Endothelial cell of hepatic sinusoid (primary cell): Measurements from ENCODE around the gene CAVIN3.

Experiments
- in situ Hi-C: cut with HindIII; loops from 2 replicates; pipeline ENCODE4 v1.10.0; 2017; ENCODE audit warnings: low sequenced_read_pairs

The CAVIN3 gene

GRCh38 chr11:6320411-6321155 lies at the start of gene CAVIN3:
Gene CAVIN3 (minus strand): TSS chr11:6320501. CDS start chr11:6320476, 25 bp downstream.
- in situ Hi-C loops = no loop called here

- in situ Hi-C loops = no loop called here
Observed at GRCh38 chr11:6365659-6366058, 45.4 kb upstream of the CAVIN3 start.

- in situ Hi-C loops = no loop called here
Observed at GRCh38 chr11:6362873-6363678, 42.8 kb upstream of the CAVIN3 start.

GRCh38 chr11:6362185-6362872 lies 42.0 kb upstream of the CAVIN3 start:
- in situ Hi-C loops = no loop called here

- in situ Hi-C loops = no loop called here
Observed at GRCh38 chr11:6360183-6360582, 39.9 kb upstream of the CAVIN3 start.

- in situ Hi-C loops = no loop called here
Observed at GRCh38 chr11:6357222-6357621, 36.9 kb upstream of the CAVIN3 start.

GRCh38 chr11:6356503-6357055 lies 36.3 kb upstream of the CAVIN3 start:
- in situ Hi-C loops = no loop called here

GRCh38 chr11:6354651-6355485 lies 34.6 kb upstream of the CAVIN3 start:
- in situ Hi-C loops = no loop called here

GRCh38 chr11:6353367-6353987 lies 33.2 kb upstream of the CAVIN3 start:
- in situ Hi-C loops = no loop called here

GRCh38 chr11:6351782-6352382 lies 31.6 kb upstream of the CAVIN3 start:
- in situ Hi-C loops = no loop called here

GRCh38 chr11:6350486-6350885 lies 30.2 kb upstream of the CAVIN3 start:
- in situ Hi-C loops = no loop called here

GRCh38 chr11:6350043-6350442 lies 29.7 kb upstream of the CAVIN3 start:
- in situ Hi-C loops = no loop called here

- in situ Hi-C loops = loop anchor here (5.0 kb wide), 1 partner anchor 83 kb away; no protein-coding TSS in a partner anchor
Observed at GRCh38 chr11:6345366-6345765, 25.1 kb upstream of the CAVIN3 start.

GRCh38 chr11:6336293-6336692 lies 16.0 kb upstream of the CAVIN3 start:
- in situ Hi-C loops = no loop called here

- in situ Hi-C loops = no loop called here
Observed at GRCh38 chr11:6334806-6335205, 14.5 kb upstream of the CAVIN3 start.

GRCh38 chr11:6333095-6333494 lies 12.8 kb upstream of the CAVIN3 start:
- in situ Hi-C loops = no loop called here

GRCh38 chr11:6332066-6332465 lies 11.8 kb upstream of the CAVIN3 start:
- in situ Hi-C loops = no loop called here

- in situ Hi-C loops = no loop called here
Observed at GRCh38 chr11:6328321-6328720, 8.0 kb upstream of the CAVIN3 start.

GRCh38 chr11:6327806-6328205 lies 7.5 kb upstream of the CAVIN3 start:
- in situ Hi-C loops = no loop called here
